Myocyte (in vitro differentiated cells): Measurements from ENCODE around the gene SPRYD3. TPM values are rescaled to one million over a fixed set of nuclear protein-coding genes. Genes with fewer than 3 reads are reported as not detected.
A peak's percentile ranks its signal among the peaks of the same experiment; 100 is the strongest.

ENCODE experiments used
- DNase-seq: peaks from one replicate; pipeline ENCODE4 v3.0.0-alpha.2; 2012; ENCODE audit warnings: low read depth
- total RNA-seq: library from RNA; depleted of rRNA; stranded (reverse); fragments of >200 nt; gene quantifications from 2 replicates; pipeline ENCODE4 v1.2.3, GENCODE V29; 2014

The SPRYD3 gene
- total RNA-seq, 1 donor from 2014 or later, result 35.7 TPM

GRCh38 chr12:53078425-53079225, 565 bp downstream of the SPRYD3 start:
- DNase-seq, result no peak

GRCh38 chr12:53077030-53077429, 2.2 kb downstream of the SPRYD3 start:
- DNase-seq, result no peak

DNA sequence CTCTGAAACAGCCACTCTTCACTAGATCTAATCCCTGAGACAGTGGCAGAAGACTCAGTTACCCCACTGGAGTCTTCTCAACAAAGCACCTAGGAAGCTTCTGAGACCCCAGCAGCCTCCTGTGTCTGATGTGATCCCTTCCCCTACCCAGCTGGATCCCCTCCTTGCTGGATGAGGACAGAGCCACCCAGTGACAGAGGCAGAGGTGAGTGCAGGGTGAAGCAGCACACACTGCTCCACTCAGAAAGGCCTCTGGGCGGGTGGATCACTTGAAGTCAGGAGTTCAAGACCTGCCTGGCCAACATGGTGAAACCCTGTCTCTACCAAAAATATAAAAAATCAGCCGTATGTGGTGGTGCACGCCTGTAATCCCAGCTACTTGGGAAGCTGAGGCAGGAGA, 2.7 kb downstream of the SPRYD3 start:
- no peak for DNase-seq

DNA sequence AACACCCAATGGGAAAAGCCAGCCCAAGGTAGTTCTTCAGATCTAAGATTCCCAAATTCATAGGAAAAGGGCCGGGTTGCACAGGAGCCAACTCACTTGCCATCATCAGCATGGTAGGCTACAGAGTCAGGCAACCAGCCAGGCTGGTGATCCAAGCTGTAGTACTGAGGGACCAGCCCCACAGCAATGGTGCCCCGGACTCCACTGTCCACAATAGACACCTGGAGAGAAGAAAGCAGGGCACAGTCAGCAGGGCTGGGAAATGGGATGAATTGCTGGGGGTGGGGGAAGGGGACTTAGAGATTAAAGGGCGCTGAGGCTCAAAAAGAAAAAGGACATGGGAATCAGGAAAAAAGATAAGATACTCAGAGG, 4.2 kb downstream of the SPRYD3 start:
- DNase-seq, result no peak

DNA sequence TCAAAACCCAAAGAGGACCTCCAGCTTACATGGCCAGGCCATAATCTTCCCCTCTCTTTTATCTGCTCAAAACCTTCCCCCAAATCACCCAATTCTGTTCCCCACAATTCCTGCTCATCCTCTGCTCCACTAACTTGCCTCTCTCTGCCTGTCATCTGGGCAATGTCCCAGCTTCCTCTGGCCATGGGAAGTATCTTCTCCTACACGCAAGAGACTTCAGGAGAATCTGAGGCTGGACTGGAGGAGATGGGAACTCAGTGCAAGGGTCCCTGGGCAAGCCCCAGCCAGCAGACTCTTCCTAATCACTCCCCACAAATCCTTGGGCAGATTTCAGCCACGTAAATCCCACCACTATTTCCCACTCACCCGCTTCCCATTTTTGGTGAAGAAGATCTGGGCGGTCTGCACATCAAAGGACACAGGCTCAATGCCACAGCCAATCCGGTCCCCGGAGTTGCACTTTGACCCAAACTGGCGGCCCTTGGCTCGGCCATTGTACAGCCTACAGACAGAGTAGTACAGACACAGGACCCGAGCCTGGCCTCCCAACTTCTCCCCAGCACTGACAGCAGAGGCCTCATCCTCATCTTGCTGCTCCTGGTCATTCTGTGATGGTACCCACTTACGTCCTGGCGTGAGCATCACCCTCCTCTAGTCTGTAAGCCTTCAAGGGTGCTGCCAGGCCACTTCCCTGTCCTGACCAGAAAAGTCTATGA, 4.7 kb downstream of the SPRYD3 start:
- no peak for DNase-seq

DNA sequence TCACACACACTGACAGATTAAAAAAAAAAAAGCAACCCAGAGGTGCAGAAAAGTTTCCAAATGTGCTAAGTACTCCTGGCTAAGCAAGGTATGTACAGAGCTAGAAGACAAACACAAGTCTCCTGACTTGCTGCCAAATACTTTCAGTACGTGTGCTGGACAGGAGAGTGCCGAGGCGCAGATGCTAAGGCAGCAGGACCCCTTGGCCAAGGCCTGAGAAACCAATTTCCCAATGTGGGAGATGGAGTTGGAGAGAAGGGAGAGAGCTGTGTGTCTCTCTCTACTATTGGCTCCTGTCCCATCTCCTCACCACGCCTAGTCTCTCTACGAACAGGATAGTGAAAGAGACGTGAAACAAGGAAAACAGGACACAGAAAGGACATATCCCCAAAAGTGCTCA, 5.3 kb downstream of the SPRYD3 start:
- no peak for DNase-seq

DNA sequence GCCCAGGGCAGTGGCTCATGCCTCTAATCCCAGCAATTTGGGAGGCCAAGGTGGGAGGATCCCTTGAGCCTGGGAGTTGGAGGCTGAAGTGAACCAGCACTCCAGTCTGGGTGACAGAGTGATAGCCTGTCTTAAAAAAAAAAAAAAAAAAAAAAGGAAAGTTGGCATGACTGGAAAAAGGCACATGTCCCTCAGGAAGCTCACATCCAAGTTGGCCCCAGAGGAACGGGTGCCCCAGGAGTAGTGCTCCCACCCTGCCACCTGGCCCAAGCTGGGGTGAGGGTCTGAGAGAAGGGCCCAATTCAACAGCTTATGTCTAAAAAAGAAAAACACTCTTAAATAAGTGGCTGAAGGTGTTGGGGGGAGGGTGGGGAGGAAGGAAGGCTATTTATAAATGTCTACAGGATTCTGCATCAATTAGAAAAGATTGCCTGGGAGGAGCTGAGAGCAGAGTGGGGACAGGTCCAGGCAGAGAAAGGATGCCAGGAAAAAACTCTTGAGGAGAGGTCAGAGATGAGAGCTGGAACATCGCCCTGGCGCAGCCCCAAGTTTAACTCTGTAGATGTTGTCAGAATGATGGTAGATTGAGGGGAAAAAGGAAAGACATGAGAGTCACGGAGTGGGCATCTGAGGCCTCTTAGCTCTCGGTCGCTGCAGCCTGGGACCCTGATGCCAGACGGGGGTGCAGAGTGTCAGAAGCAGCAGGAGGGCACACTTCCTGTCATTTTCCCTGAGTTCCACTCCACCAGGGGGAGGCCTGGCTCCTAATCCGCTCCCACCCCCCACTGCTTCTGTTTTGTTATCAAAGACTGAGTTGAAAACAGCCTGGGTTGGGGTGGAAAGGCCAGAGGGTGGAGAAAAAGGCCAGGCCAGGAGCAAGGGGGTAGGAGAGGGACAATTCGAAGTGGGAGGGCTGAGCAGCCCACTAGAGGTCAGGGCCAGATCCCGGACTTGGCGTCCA, 7.3 kb downstream of the SPRYD3 start:
- no peak for DNase-seq

GRCh38 chr12:53070877-53071492, 8.2 kb downstream of the SPRYD3 start:
- peak; percentile 53 for DNase-seq

DNA sequence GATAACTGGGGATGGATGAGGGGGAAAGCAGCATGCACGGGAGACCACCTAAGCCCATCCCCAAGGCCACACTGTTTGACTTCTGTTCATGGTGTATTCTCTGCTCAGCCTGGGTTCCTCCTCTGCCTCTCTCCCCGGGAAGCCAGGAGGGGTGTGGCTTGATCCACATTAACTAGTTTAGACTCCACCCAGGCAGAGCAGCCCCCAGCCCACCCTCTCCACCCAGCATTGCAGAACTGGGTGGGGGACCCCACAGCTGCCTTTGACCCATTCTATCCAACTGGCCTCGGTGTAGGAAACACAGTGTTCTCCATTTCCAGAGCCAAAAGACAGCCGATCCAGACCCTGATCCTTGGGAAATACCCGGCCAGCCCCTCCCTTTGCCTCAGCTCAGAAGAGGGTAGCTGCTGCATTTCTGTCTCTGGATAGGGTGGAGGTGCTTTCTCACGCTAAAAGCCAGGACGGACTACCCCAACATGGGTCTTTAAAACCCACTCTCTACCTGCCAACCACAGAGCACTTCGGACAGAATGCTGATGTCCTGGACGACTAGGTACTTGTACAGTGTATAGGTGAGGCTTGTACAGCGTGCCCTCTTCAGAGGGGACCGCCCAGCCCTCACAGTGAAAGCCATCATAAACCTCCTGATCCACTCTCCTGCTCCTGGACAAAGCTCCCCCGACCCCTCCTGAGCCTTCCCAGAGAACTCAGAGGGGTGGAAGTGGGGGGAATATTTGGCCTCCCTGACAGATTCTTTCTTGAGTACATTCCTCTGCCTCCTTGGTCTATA, 9.4 kb downstream of the SPRYD3 start:
- DNase-seq, result no peak

- no peak for DNase-seq
These were observed 10.2 kb downstream of the SPRYD3 start for GRCh38 chr12:53068811-53069585.

GRCh38 chr12:53067993-53068770, 11.0 kb downstream of the SPRYD3 start:
- no peak for DNase-seq

DNA sequence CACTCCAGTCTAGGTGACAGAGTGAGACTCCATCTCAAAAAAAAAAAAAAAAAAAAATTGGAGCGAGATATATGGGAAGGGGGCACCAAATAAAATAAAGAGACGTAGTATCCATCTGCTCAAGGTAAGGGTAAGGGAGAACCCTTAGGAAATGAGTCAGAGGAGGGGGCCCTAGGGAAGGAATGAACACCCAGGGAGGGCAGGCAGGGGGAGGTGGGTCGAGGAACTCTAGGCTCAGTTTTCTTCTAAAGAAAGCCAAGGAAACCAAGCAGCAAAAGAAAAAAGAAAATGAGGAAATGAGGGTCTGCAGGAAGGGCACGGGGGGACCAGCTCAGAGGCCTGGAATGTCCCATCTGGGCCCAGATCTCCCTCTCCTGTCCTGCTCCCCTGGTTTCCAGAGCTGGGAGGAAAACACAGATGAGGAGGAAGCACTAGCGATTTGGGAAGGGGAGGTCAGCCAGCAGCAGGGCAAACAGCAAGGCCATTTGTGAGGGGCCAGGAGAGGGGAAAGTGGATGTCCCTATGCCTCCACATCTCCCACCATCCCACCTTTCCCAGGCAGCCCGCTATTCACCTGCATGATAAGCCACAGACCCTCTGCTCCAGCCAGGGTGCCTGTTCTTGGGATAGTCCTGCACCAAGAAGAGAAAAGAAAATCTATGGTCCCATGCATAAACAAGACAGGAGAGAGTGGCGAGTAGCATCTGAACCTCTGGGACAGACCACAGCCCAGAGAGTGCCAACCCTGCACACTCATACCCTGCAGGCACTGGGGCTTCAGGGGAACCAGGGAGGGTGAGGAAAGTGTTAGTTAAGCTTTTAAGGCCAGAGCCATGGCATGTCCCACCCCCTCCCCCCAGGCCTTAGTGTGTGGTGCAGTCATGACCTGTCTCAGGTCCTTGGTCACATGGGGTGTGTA, 11.9 kb downstream of the SPRYD3 start:
- DNase-seq, result no peak

- DNase-seq, result peak; percentile 81
These were observed 12.9 kb downstream of the SPRYD3 start for GRCh38 chr12:53065975-53066931.

DNA sequence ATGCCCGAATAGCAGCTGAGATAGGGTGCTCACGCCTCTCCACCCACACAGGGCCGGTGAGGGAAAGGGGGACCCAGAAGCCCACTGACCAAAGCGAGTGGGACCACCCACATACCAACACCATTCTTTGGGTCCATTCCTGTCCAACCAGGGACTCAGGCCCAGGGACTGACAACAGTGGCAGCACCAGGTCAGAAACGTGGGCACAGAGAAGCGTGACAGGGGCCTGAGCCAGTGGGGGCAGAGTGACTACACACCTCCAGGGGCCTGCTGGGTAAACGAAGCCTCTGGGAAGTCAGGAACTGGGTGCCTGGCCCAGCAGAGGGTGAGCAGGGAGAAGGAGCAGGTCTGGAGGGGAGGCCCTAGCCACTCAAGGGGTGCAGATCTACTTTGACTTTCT, 13.7 kb downstream of the SPRYD3 start:
- DNase-seq, result no peak

DNA sequence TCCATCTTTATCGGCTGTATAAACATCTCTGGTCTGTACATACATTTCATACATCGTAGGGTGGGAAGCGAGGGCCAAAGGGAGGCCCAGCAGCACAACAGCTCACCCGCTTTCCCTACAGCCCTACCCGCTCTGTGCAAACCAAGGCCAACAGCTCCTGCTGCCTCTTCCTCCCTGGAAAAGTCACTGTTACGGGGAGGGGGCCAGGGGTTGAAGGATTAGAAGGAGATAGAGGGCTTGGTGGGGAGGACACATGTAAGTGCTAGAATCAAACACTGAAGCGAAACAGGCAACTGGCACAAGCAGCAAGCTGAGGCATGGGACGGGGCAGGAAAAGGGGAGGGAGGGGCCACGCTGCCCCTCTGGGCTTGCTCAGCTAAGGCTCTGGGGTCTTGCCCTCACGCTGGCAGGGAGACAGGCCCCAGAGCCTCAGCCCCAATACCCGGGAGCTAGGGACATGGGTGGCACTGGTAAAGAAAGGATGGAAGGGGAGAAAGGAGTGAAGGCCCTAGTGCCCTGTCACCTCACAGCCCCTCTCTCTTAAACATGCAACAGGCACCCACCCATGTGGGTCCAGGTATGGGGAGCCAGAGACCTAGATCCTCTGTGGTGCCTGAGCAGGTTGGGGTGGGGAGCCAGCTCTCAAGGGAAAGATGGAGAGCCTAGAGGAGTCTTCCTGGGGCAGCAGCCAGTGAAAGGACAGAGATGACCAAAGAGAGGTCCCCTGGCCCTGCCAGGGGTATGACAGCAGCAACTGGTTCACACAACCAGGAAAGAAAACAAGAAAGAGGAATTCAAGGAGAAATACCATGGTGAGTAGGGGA, 14.4 kb downstream of the SPRYD3 start:
- DNase-seq, result no peak
